CD4-positive, alpha-beta T cell treated with Interleukin-21 for 1 hour (primary cell): ENCODE results near the gene OR10AG1.

ENCODE experiments used
- DNase-seq: peaks from one replicate; pipeline ENCODE4 v3.0.0-alpha.2; 2020

Gene OR10AG1, protein sequence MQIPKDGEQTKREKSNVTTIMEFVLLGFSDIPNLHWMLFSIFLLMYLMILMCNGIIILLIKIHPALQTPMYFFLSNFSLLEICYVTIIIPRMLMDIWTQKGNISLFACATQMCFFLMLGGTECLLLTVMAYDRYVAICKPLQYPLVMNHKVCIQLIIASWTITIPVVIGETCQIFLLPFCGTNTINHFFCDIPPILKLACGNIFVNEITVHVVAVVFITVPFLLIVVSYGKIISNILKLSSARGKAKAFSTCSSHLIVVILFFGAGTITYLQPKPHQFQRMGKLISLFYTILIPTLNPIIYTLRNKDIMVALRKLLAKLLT

DNA sequence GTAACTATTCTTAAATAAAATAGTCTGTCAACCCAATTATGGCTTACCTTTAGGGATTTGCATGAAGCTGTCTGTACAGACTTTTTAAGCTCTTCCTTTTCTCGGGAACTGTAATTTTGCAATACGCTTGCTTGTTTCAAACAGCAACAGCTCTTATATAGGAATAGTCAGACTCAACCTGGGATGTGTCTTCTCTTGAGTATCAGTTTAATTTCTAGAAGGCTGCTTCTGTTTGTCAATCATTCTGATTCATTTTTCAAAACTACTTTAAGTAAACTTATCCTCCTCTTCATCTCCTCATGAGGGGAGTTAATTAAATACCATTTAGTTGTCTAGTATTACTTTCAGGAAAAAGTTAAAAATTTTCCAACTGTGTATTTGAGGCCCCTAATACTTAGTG, at the start of gene OR10AG1:
Gene OR10AG1, minus strand, starts transcription at position 101 of the 400 bp plus-strand sequence. Its CDS starts 38 bp downstream, at position 63.
- no peak for DNase-seq

DNA sequence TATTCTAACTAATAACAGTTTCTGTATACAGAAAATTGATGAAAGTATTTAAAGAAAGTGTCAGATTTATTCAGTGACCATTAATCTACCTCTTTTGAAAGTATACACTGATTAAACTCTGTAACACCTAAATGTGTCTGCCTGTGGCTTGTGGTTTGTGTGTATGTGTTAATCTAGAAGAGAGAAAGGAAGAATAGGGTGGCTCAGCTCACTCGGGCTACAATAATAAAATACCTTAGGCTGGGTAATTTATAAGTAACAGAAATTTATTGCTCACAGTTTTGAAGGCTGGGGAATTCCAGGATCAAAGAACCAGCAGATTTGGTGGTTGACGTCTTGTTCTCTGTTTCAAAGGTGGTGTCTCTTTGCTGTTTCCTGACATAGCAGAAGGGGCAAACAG, 44.1 kb upstream of the OR10AG1 start:
- DNase-seq = no peak

- no peak for DNase-seq
Measured at GRCh38 chr11:56010716-56011115, 41.0 kb upstream of the OR10AG1 start.

DNA sequence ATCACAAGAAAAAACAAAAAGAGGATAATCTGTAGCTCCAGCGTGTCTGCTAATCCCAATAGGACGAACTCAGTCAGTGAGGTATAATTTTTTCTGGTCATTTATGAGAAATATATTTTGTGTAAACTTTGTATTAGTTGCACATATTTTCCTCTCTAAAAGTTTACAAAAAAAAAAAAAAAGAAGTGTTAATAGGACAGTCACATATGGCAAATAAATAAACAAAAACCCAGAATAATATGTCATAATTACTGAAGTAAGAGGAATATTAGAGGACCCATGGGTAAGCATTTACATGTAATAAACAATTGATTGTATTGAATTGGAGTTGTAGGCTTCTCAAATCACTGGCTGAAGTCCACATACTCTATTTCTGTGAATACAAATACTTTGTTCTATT, 24.8 kb upstream of the OR10AG1 start, which contains the start of gene OR5F1:
Gene OR5F1, minus strand, starts transcription at position 101 of the 400 bp plus-strand sequence. Its CDS starts 0 bp downstream, at position 101.
- no peak for DNase-seq

DNA sequence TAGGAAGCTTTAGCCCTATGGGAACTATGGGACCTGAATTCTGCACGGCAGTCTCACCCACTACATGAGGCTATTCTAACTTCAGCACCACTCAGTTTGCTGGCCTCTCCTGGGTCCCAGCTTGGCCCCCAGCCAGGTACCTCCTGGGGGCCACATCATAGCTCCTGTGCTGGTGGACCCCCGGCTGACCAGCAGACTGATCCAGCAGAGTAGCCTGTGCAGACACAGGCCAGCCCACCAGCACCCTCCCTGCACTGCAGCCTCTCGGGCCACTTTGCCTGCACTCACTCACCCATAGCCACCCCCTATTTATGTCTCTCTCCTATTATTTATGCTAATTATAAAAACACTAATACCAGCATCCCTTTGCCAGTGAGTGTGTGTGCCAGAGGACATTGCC, 1.2 kb upstream of the OR10AG1 start:
- DNase-seq = no peak

DNA sequence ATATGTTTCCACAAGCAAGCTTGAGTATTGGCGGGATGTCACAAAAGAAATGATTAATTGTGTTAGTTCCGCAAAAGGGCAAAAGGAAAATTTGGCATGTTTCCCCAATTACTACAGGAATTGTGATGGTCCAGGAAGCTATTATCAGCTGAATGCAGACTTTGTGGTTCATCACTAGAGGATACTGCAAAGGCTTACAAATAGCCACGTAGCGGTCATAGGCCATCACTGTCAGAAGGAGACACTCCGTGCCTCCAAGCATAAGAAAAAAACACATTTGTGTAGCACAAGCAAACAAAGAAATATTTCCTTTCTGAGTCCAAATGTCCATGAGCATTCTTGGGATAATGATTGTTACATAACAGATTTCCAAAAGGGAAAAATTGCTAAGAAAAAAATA, 1.8 kb downstream of the OR10AG1 start:
- DNase-seq = no peak

DNA sequence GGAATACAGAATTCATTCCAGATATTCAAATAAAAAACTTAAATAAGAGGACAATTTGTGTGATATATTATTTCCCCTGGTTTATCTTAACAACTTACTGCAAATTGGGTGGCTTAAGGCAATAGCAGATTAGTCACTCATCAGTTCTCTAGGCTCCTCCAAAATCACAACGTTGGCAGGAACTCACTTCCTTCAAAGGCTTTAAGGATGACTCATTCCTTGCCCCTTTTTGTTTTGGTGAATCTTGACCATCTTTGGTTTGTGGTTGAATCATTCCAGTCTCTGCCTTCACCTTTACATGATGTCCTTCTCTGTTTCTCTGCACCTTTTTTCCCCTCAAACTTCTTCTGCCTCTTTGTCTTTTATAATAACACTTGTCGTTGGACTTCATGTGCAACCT, 3.4 kb downstream of the OR10AG1 start:
- DNase-seq = no peak

- DNase-seq = no peak
Measured at GRCh38 chr11:55956521-55956920, 13.2 kb downstream of the OR10AG1 start.

GRCh38 chr11:55949330-55949729, 20.4 kb downstream of the OR10AG1 start:
- DNase-seq = no peak

DNA sequence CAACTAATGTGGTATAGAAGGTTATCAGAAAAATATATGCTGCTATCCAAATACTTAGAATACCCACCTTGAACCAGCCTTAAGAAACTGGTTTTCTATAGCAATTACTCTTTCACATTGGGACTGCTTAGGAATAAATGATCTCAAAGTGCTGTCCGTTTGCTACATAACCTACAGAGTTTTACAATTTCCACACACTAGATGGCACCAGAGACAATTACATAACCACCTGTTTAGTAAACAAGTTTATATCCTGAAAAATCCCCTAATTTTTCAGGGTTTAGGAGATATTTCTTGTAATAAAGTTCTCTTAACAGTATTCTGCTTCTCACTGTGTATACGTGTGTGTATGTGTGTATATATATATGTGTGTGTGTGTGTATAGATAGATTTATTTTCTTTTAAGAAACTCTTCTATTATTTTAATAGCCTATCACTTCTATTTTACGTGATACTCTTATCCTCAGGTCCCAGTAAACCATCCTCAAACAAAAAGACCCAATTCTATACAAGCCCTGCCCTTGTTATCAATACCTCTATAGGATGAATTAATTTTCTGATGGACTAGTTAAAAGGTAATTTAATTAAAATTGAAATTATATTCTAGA, 26.9 kb downstream of the OR10AG1 start:
- no peak for DNase-seq

DNA sequence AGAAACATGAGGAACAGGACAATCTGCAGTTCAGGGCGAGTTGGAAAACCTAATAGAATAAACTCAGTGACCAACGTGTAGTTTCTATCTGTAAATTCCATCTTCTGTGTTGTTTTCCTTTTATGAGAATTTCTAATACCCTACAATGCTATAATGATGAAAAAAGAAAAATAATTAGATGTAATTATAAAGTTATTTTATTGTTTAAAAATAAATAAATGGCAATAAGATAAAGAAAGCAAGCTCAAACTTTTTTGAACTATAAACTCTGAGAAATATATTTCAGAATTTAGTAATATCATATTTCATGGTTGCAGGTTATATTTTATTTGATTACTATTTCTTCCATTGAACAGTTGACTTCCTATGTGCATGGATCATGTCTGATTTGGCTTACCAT, 33.4 kb downstream of the OR10AG1 start, which contains the start of gene OR5I1:
Gene OR5I1, minus strand, starts transcription at position 101 of the 400 bp plus-strand sequence. Its CDS starts 0 bp downstream, at position 101.
- DNase-seq = no peak

DNA sequence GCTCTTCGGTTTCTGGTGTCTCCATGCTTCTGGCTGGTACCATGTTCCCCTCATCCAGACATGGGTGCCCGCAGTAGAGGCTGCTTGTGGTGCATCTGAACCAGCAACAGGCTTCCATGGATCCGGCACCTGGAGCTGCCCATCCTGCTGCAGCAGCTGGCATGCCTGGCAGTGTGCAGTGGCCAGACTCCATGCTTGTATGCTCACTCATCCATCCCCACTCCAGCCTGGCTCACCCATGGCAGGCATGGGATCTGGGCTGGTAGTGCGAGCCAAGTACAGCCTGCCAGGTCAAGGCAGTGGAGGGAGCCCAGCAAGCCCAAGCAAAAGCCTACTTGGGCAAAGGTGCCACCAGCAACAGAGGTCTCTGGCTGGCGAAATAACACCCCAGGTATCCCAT, 49.2 kb downstream of the OR10AG1 start:
- DNase-seq = no peak
